ENCODE data around the gene ELOVL1.

DNA sequence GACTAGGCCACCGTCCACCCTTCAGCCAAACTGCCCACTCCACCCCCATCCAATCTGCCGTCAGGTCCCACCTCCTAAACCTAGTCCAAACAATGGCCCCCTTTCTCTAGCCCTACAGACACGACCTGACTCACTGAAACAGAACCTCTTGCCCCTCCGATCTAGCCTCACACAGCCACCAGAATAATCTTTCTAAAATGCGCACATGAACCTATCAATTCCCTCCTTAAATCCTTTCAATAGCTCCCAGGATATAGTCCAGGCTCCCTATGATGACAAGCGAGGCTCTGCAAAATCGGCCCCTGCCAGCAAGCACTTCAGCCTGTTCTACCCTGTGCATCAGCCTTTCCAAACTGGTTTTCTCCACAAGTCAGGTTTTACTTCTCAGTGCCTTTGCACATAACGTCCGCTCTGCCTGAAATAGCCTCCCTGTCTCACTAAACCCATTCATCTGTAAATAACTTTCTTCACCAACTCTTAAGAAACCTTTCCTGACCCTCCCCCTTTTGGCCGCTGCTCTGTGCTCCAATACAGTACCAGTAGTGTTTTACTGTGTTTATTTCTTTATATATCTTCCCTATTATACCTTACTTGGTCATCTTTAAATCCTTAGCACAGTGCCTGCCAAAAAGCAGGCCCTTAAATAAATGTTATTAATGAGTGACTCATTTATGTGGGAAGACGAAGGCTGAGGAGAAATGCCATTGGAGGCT is 18.1 kb downstream of the ELOVL1 start:
- TF ChIP-seq, protein P1, sequence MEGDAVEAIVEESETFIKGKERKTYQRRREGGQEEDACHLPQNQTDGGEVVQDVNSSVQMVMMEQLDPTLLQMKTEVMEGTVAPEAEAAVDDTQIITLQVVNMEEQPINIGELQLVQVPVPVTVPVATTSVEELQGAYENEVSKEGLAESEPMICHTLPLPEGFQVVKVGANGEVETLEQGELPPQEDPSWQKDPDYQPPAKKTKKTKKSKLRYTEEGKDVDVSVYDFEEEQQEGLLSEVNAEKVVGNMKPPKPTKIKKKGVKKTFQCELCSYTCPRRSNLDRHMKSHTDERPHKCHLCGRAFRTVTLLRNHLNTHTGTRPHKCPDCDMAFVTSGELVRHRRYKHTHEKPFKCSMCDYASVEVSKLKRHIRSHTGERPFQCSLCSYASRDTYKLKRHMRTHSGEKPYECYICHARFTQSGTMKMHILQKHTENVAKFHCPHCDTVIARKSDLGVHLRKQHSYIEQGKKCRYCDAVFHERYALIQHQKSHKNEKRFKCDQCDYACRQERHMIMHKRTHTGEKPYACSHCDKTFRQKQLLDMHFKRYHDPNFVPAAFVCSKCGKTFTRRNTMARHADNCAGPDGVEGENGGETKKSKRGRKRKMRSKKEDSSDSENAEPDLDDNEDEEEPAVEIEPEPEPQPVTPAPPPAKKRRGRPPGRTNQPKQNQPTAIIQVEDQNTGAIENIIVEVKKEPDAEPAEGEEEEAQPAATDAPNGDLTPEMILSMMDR (IDR thresholded peaks at IDR 0.05), result no peak
- TF ChIP-seq POLR2A (IDR thresholded peaks at IDR 0.05) (no peak), POLR2AphosphoS5 (IDR thresholded peaks at IDR 0.05) (no peak)

All from breast epithelium (tissue), 3 donors.